NCI-H82 treated with DMSO at 0.1 percent for 48 hours (cell line): ENCODE results near the gene ERG.

Experiments
- DNase-seq: peaks from one replicate; lab custom pipeline; 2025; ENCODE audit not compliant: unreplicated experiment; lab: John Stamatoyannopoulos, UW

Gene ERG

DNA sequence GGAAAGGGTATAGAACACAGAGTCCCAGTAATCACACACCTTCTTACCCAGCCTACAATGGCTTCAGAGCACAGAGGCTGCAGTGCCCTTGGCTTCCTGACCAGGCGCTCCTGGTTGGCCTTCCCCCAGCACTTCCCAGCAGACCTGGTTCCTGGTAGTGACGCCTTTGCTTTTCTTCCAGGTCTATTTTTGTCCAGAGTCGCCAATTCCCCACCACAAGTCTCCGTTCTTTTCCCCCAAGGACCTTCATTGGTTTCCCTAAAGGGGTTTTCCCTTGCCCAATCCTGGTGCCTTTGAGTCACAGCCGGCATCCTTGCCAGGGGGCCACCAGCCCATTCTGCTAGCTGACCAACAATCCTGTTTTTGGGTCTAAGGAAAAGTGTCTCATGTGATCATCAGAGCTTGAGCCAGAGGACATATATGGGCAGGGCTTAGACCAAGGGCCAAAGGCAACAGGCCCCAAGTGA is 156.7 kb downstream of the ERG start:
- no peak for DNase-seq

DNA sequence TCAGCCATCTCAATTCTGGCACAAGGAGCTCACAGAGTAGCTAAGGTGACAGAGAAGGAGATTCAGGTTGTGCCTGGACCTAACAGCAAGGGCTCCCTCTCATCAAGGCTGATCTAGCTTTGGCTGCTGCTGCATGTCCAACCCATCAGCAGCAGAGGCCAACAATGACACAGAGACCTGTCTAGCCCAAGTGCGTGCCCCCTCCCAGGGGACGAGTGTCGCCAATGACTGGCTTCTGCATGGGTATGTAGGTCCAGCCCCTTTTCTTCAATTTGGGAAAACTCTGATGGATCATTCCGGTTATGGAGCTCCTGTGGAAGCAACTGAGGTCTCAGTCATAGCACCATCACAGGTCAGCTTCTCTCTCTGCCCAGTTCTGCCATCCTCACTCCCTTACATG is 158.1 kb downstream of the ERG start:
- DNase-seq = no peak

DNA sequence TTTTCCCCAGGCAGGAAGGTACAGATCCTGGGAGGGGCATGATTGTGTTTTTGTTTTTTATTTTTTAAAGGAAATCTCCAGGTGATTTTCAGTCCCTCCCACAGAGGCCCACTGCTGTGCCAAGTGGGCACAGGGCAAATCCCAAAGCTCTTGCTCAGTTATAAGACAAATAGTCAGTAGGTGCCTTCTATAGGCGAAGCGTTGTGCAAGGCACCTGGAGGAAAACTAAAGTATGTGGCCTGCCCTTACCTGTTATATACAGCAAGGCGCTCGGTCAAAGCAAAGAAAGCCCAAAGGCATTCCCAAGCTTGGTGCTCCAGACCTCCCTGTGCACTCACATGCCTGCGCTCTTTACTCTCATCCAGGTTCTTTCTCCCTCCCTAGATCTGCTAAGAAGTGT is 160.5 kb downstream of the ERG start:
- DNase-seq = no peak

DNA sequence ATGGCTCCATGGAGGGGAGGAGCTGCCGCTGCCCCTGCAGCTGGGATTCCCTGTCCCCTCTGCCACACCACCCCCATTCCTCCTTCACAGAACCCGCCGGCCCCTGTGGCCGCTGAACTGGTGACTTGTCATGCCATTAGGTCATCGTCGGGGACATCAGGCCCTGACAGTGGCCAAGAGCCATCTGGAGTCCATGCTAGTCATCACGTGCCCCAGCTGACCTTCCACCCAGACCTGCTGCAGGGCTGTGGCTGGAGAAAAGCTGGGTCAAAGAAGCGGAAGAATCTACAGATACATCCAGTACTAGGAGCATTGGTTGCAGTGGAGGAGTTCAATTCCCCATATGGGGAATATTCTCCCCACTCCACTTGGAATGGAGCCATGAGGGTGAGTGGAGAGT is 163.4 kb downstream of the ERG start:
- no peak for DNase-seq

DNA sequence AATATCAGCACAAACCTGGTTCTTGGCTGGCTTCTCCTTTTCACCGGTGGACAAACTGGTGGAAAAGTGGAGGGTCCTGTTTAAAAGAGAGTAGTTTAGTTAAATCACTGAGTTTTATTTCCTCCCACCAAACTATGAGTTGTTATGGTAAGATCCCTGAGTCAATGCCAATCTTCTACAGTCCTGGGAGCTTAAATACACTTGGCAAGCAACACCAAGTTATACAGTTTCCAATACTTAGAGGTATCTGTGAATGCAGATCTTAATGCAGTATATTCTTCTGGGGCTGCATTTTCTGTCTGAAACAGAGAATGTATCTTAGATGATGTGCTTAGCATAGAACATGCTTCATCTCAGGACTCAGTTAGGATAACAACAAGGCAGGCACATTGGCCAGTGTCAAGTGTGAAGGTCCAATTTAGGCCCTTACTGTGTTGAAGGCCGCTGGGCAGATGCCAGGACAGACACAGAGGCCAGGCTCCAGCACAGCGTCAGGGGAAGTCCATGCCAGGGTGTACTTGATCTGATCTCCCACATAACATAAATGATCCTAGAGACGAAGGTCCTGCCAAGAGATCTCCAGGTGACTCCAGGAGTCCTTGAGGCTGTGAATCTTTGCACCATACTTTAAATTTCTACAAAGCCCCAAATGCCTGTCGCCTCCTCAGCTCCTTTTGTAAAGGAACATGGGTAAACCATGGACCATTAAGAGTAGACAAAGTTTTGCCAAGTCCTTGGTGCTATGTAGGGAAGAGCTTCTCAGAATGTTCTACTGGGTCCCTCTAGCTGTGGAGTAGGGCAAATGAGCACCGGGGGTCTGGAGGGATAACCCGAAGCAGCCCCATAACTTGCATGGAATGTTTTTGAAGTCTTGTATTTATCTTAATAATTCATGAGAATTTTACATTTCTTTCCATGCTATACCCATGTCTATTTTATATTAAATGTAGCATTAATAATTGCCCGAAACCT is 164.7 kb downstream of the ERG start:
- DNase-seq = no peak

DNA sequence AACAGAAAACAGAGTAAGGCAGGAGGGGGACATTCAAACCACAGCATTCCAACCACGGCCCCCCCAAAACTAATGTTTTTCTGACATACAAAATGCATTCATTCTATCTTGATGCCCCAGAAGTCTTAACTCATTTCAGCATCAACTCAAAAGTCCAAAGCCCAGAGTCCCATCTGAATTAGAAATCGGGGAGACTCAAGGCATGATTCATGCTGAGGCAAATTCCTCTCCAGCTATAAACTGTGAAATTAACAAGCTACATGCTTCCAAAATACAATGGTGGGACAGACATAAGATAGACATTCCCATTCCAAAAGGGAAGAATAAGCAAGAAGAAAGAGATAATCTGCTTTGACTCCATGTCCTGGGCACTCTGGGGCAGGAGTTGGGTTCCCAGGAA is 167.6 kb downstream of the ERG start:
- no peak for DNase-seq
